ENCODE results near the gene UBE2D4.

The UBE2D4 gene

DNA sequence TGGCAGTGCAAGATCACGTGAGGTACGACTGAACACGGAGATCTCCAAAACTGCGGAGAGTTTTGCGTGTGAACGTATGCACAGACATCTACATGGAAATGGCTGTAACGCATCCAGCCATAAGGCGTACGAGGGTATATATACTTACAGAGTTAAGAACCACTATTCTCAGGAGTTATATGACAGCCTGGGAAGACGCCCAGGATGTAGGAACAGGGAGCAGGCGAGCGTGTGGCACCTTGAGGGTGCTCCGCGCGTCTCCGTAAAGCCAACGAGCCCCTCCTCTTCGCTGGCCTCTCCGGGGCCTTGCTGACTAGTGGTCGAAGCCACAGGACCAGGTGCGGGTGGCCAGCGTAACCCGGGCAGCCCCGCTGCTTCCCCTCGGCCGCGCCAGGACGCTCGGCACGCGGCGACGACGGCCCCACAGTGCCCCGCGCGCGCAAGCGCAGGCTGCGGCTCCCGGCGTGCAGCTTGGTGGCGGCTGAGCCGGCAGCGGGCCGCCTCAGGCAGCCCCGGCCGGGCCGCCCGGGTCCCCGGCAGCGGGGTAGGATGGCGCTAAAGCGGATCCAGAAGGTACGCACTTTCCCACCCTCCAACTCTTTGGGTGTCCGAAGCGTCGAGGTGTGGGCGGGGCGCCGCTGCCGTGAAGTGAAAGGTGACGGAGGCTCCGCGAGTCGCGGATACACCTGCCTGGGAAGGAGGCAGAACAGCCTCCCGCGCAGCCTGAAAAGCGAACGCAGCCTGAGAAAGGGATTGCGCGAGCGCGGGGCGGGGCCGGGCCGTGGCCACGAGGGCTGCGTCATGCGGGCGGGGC lies at the start of gene UBE2D4:
TSS of gene UBE2D4 (plus strand) at position 453 of the 814 bp plus-strand sequence. CDS start at position 550, 97 bp downstream.
- in situ Hi-C loops (cut with HindIII; ENCODE audit: low pct_ligation_motif_present, low sequenced_read_pairs): no loop called here
- H3K4me3 ChIP-seq (ENCODE audit: low read depth, low read length): peak within 1 kb of the TSS; percentile 71
- peak within 1 kb of the TSS; percentile 69 for H3K27ac ChIP-seq

GRCh38 chr7:43876976-43877745 lies 49.1 kb upstream of the UBE2D4 start:
- no peaks in the 10 kb centered on the region for H3K27me3 ChIP-seq (replicated peaks)
- TF ChIP-seq CTCF (IDR thresholded peaks at IDR 0.05; ENCODE audit: low read depth, low read length, missing control alignments): no peak
- no peak overlapping the region for H3K27ac ChIP-seq
- in situ Hi-C loops (cut with HindIII; ENCODE audit: low pct_ligation_motif_present, low sequenced_read_pairs): no loop called here
- H3K36me3 ChIP-seq (replicated peaks): peaks cover 28% of the 10 kb centered on the region
- no peak for DNase-seq
- no peak overlapping the region for H3K4me3 ChIP-seq (ENCODE audit: low read depth, low read length)

More for the DNA sequence above, at the start of gene UBE2D4:
- TF ChIP-seq CTCF (IDR thresholded peaks at IDR 0.05; ENCODE audit: low read depth, low read length, missing control alignments): no peak
- Histone ChIP-seq H3K27me3 (replicated peaks) (no peaks in the 10 kb centered on the region), H3K36me3 (replicated peaks) (no peaks in the 10 kb centered on the region)
- DNase-seq: peak; percentile 53

GRCh38 chr7:43877968-43878864 lies 48.0 kb upstream of the UBE2D4 start:
- in situ Hi-C loops (cut with HindIII; ENCODE audit: low pct_ligation_motif_present, low sequenced_read_pairs): no loop called here
- peaks cover 28% of the 10 kb centered on the region for H3K36me3 ChIP-seq (replicated peaks)
- no peaks in the 10 kb centered on the region for H3K27me3 ChIP-seq (replicated peaks)
- TF ChIP-seq CTCF (IDR thresholded peaks at IDR 0.05; ENCODE audit: low read depth, low read length, missing control alignments): no peak
- no peak overlapping the region for H3K4me3 ChIP-seq (ENCODE audit: low read depth, low read length)
- peak overlapping the region; percentile 62 for H3K27ac ChIP-seq
- no peak for DNase-seq

- H3K27me3 ChIP-seq (replicated peaks): no peaks in the 10 kb centered on the region
- TF ChIP-seq CTCF (IDR thresholded peaks at IDR 0.05; ENCODE audit: low read depth, low read length, missing control alignments): no peak
- peak overlapping the region; percentile 62 for H3K27ac ChIP-seq
- H3K4me3 ChIP-seq (ENCODE audit: low read depth, low read length): no peak overlapping the region
- in situ Hi-C loops (cut with HindIII; ENCODE audit: low pct_ligation_motif_present, low sequenced_read_pairs): no loop called here
- DNase-seq: peak; percentile 6
- H3K36me3 ChIP-seq (replicated peaks): peaks cover 28% of the 10 kb centered on the region
Measured at GRCh38 chr7:43878867-43879266, 47.4 kb upstream of the UBE2D4 start.

- Histone ChIP-seq H3K27me3 (replicated peaks) (no peaks in the 10 kb centered on the region), H3K27ac (peak overlapping the region; percentile 62), H3K36me3 (replicated peaks) (peaks cover 30% of the 10 kb centered on the region), H3K4me3 (ENCODE audit: low read depth, low read length) (no peak overlapping the region)
- TF ChIP-seq CTCF (IDR thresholded peaks at IDR 0.05; ENCODE audit: low read depth, low read length, missing control alignments): no peak
- DNase-seq: peak; percentile 81
- in situ Hi-C loops (cut with HindIII; ENCODE audit: low pct_ligation_motif_present, low sequenced_read_pairs): no loop called here
Measured at GRCh38 chr7:43879477-43879876, 46.8 kb upstream of the UBE2D4 start.
